Measurements from ENCODE around the gene IGF1. TPM values are rescaled to one million over a fixed set of nuclear protein-coding genes. Genes with fewer than 3 reads are reported as not detected.

The IGF1 gene
- total RNA-seq, 4 donors from 2014 or later, result 0.84 to 42.3 (median 4.9) TPM

DNA sequence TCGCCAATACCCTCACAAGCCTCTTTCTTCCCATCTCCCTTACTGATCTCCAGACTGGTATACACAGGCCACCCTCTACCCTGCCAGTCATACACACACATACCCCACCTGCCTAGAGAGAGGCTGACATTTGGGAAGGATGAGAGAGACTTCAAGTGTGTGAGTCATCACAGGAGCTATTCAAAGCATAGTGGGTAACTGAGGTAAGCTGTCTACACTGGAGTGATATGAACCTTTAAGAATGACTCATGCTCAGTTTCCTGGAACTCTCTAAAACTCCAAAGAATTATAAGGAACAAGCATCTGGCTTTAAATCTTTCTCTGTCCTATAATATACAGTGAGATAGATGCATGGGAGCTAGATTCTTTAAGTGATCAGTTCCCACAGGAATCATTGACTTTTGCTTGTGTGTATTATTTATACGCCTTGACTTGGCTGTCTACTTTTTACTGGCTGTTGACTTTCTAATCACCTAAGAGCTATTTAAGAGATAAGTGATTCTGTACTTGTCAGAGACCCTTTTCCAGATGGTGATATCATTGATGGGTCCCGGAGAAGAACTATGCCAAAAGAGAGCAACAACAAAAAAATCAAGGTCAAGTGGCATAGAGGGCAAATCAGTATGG is 5.8 kb downstream of the IGF1 start:
- intact Hi-C loops (cut with DNase I; ENCODE audit: low total_unique reads), result no loop called here
- TF ChIP-seq, protein P1, sequence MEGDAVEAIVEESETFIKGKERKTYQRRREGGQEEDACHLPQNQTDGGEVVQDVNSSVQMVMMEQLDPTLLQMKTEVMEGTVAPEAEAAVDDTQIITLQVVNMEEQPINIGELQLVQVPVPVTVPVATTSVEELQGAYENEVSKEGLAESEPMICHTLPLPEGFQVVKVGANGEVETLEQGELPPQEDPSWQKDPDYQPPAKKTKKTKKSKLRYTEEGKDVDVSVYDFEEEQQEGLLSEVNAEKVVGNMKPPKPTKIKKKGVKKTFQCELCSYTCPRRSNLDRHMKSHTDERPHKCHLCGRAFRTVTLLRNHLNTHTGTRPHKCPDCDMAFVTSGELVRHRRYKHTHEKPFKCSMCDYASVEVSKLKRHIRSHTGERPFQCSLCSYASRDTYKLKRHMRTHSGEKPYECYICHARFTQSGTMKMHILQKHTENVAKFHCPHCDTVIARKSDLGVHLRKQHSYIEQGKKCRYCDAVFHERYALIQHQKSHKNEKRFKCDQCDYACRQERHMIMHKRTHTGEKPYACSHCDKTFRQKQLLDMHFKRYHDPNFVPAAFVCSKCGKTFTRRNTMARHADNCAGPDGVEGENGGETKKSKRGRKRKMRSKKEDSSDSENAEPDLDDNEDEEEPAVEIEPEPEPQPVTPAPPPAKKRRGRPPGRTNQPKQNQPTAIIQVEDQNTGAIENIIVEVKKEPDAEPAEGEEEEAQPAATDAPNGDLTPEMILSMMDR (IDR thresholded peaks at IDR 0.05), result no peak
- no peak overlapping the region for H3K4me3 ChIP-seq (ENCODE audit: low read depth, poor library complexity, severe bottlenecking)
- 91 to 96% methylated on average over 3 of the region's 3 CpGs for WGBS, 2 donors
- no peak for DNase-seq (ENCODE audit: low spot score in 2 of 2)

DNA sequence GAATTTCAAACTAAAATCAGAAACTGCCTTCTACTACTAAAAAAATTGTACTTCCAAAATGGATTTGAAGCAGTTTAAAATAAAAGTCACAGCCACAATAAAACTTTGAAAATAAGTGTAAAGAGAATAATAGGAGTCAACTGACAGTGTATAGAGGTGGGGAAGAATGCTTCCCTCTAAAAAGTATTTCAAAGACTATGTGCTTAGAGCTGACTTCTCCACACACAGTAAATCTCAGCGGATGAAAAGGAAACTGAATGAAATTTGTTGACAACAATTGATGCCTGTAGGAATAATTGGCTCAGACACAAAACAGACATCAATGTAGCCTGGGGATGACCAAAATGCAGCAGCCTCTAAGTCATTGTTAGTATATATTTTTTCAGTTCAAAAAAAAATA is 7.9 kb downstream of the IGF1 start:
- DNase-seq (ENCODE audit: low spot score in 2 of 2), result no peak
- TF ChIP-seq, protein P1 (IDR thresholded peaks at IDR 0.05), result no peak
- no peak for TF ChIP-seq POLR2A (IDR thresholded peaks at IDR 0.05)
- intact Hi-C loops (cut with DNase I; ENCODE audit: low total_unique reads), result no loop called here
- WGBS, 2 donors, result 55 to 56% methylated on average over 1 of the region's 1 CpG
- H3K4me3 ChIP-seq (ENCODE audit: low read depth, poor library complexity, severe bottlenecking), result no peak overlapping the region

DNA sequence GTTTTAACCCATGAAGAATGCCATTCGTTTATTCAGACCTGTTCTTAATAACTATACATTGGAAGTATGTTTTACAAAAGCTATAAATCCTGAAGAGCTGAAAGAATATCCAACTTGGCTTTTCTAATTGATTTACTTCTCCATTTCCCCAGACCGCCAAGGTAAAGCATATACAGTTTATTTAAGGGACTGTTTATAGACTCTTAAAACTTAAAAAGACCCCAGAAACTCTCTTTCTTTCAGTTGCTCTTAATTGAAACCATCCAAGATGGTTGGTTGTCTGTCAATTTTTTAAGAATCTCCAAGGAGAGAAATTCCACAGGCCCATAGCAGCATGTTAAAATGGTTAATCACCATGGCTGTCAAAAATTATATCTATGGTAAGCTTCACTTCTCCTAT is 8.8 kb downstream of the IGF1 start:
- intact Hi-C loops (cut with DNase I; ENCODE audit: low total_unique reads), result no loop called here
- DNase-seq (ENCODE audit: low spot score in 2 of 2), result no peak
- 59 to 71% methylated on average over 2 of the region's 2 CpGs for WGBS, 2 donors
- TF ChIP-seq, protein P1 (IDR thresholded peaks at IDR 0.05), result no peak
- no peak for TF ChIP-seq POLR2A (IDR thresholded peaks at IDR 0.05)
- H3K4me3 ChIP-seq (ENCODE audit: low read depth, poor library complexity, severe bottlenecking), result no peak overlapping the region

DNA sequence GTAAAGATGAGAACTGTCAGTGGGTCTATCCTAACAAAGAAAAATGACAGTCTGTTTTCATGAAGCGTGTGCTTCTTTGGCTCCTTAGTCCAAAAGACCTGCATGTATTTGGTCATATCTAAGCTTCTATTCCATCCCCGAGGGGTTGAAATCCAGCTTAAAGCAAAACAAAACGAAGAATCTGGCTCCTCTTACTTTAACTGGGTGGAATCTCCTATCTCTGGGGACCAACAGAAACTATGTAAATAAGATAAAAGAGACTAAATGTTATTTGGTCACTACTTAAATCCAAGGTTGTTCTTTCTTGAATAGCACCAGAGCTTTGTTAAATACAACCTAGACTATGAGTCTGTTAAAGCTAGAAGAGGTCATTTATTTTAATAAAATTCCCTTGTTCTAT is 9.4 kb downstream of the IGF1 start:
- intact Hi-C loops (cut with DNase I; ENCODE audit: low total_unique reads), result no loop called here
- no peak for DNase-seq (ENCODE audit: low spot score in 2 of 2)
- 56 to 67% methylated on average over 3 of the region's 3 CpGs for WGBS, 2 donors
- TF ChIP-seq POLR2A (IDR thresholded peaks at IDR 0.05), result no peak
- TF ChIP-seq, protein P1 (IDR thresholded peaks at IDR 0.05), result no peak
- H3K4me3 ChIP-seq (ENCODE audit: low read depth, poor library complexity, severe bottlenecking), result no peak overlapping the region

DNA sequence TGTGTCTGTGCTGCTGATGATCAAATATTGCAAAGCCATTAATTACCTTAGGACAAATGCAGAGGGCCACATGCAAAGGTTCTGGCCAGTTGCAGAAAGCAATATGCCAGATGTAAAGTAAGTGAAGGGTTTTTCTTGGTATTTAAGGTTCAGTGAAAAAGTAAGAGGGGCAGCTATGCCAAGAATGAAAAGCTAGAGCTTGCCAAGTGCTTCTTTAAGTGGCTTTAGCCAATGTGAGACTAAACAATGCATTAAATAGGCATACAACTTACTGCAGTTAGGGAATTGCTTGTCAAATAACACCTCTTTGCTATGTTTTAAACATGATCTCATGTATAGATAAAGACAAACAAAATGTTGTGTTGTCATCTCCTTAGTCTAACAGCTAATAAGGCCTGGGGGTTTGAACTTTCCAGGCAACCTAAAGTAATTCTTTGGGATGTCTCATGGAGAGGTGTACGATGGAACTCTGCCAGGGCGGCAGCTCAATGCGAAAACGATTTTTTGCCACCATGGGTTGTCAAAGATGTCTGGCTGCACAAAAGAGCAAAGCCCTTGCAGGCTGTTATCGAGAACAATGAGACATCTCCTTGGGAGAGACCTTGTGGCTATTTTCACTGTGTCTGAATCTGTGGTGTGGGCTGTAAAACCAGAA is 12.0 kb downstream of the IGF1 start:
- no peak for DNase-seq (ENCODE audit: low spot score in 2 of 2)
- no peak overlapping the region for H3K4me3 ChIP-seq (ENCODE audit: low read depth, poor library complexity, severe bottlenecking)
- WGBS, 2 donors, result 85 to 90% methylated on average over 5 of the region's 5 CpGs
- intact Hi-C loops (cut with DNase I; ENCODE audit: low total_unique reads), result no loop called here
- TF ChIP-seq, protein P1 (IDR thresholded peaks at IDR 0.05), result no peak
- no peak for TF ChIP-seq POLR2A (IDR thresholded peaks at IDR 0.05)
